Measurements from ENCODE around the gene B3GNT4. TPM values are rescaled to one million over a fixed set of nuclear protein-coding genes. Genes with fewer than 3 reads are reported as not detected.

B3GNT4 gene
- total RNA-seq, 2 experiments from 2014 or later, result not detected

- H3K4me3 ChIP-seq (ENCODE audit: low read length), result peak overlapping the region; percentile 45
- no peak for TF ChIP-seq CTCF (IDR thresholded peaks at IDR 0.05)
These were observed 19.9 kb upstream of the B3GNT4 start for GRCh38 chr12:122183588-122183940.

GRCh38 chr12:122184517-122184916 is 19.0 kb upstream of the B3GNT4 start:
- H3K9me3 ChIP-seq (ENCODE audit: control insufficient read depth in 1 of 2, insufficient read depth in 1 of 2, low read length in 2 of 2), result no peaks in the 10 kb centered on the region
- H3K4me1 Mint-ChIP-seq (ENCODE audit: low read depth), result peaks cover 3% of the 10 kb centered on the region
- no peak overlapping the region for H3K27ac Mint-ChIP-seq
- ATAC-seq (ENCODE audit: poor library complexity), result no peak
- no peak overlapping the region for H3K4me3 ChIP-seq (ENCODE audit: low read length)
- H3K27me3 ChIP-seq (ENCODE audit: control insufficient read depth in 1 of 2, insufficient read depth in 2 of 2, low read length in 2 of 2), result no peaks in the 10 kb centered on the region
- H3K9me3 Mint-ChIP-seq, result no peaks in the 10 kb centered on the region
- no peak overlapping the region for H3K27ac ChIP-seq (ENCODE audit: low read depth in 1 of 2, low read length in 2 of 2)
- ChIA-PET POLR2A (no interaction called here), CTCF (no interaction called here)
- peak overlapping the region; percentile 25 for H3K4me3 Mint-ChIP-seq
- H3K36me3 Mint-ChIP-seq (ENCODE audit: low read depth), result no peaks in the 10 kb centered on the region
- TF ChIP-seq CTCF (IDR thresholded peaks at IDR 0.05), result no peak
- H3K27me3 Mint-ChIP-seq, result peaks cover 3% of the 10 kb centered on the region
- no peak for DNase-seq
- H3K36me3 ChIP-seq (ENCODE audit: insufficient read depth, low read length), result no peaks in the 10 kb centered on the region
- intact Hi-C loops (cut with DNase I, micrococcal nuclease), result no loop called here
- H3K4me1 ChIP-seq (ENCODE audit: insufficient read depth, low read length), result peaks cover 14% of the 10 kb centered on the region

More at GRCh38 chr12:122183588-122183940, 19.9 kb upstream of the B3GNT4 start:
- intact Hi-C loops (cut with DNase I, micrococcal nuclease), result no loop called here
- CTCF ChIA-PET, result no interaction called here
- DNase-seq, result no peak
- H3K4me1 Mint-ChIP-seq (ENCODE audit: low read depth), result peaks cover 3% of the 10 kb centered on the region
- H3K27ac Mint-ChIP-seq, result no peak overlapping the region
- Histone ChIP-seq H3K9me3 (ENCODE audit: control insufficient read depth in 1 of 2, insufficient read depth in 1 of 2, low read length in 2 of 2) (no peaks in the 10 kb centered on the region), H3K27ac (ENCODE audit: low read depth in 1 of 2, low read length in 2 of 2) (no peak overlapping the region), H3K36me3 (ENCODE audit: insufficient read depth, low read length) (no peaks in the 10 kb centered on the region), H3K4me1 (ENCODE audit: insufficient read depth, low read length) (peaks cover 14% of the 10 kb centered on the region), H3K27me3 (ENCODE audit: control insufficient read depth in 1 of 2, insufficient read depth in 2 of 2, low read length in 2 of 2) (no peaks in the 10 kb centered on the region)
- H3K4me3 Mint-ChIP-seq, result no peak overlapping the region
- ATAC-seq (ENCODE audit: poor library complexity), result no peak
- POLR2A ChIA-PET, result no interaction called here
- no peaks in the 10 kb centered on the region for H3K36me3 Mint-ChIP-seq (ENCODE audit: low read depth)
- no peaks in the 10 kb centered on the region for H3K9me3 Mint-ChIP-seq
- peaks cover 3% of the 10 kb centered on the region for H3K27me3 Mint-ChIP-seq

- H3K9me3 Mint-ChIP-seq, result no peaks in the 10 kb centered on the region
- H3K36me3 Mint-ChIP-seq (ENCODE audit: low read depth), result no peaks in the 10 kb centered on the region
- TF ChIP-seq CTCF (IDR thresholded peaks at IDR 0.05), result no peak
- no peaks in the 10 kb centered on the region for H3K27me3 ChIP-seq (ENCODE audit: control insufficient read depth in 1 of 2, insufficient read depth in 2 of 2, low read length in 2 of 2)
- no peak for DNase-seq
- no peak overlapping the region for H3K4me3 Mint-ChIP-seq
- no peak overlapping the region for H3K27ac Mint-ChIP-seq
- intact Hi-C loops (cut with DNase I, micrococcal nuclease), result loop anchor here in 1 of 2 experiments (5.0 kb wide), 1 partner anchor 48 kb away; no protein-coding TSS in a partner anchor
- no peaks in the 10 kb centered on the region for H3K36me3 ChIP-seq (ENCODE audit: insufficient read depth, low read length)
- peaks cover 14% of the 10 kb centered on the region for H3K4me1 ChIP-seq (ENCODE audit: insufficient read depth, low read length)
- H3K4me3 ChIP-seq (ENCODE audit: low read length), result no peak overlapping the region
- peaks cover 3% of the 10 kb centered on the region for H3K4me1 Mint-ChIP-seq (ENCODE audit: low read depth)
- H3K27me3 Mint-ChIP-seq, result peaks cover 3% of the 10 kb centered on the region
- ChIA-PET POLR2A (no interaction called here), CTCF (no interaction called here)
- no peaks in the 10 kb centered on the region for H3K9me3 ChIP-seq (ENCODE audit: control insufficient read depth in 1 of 2, insufficient read depth in 1 of 2, low read length in 2 of 2)
- no peak for ATAC-seq (ENCODE audit: poor library complexity)
- H3K27ac ChIP-seq (ENCODE audit: low read depth in 1 of 2, low read length in 2 of 2), result no peak overlapping the region
These were observed 18.4 kb upstream of the B3GNT4 start for GRCh38 chr12:122185079-122185478.
